Lower lobe of right lung (tissue), 2 donors: Measurements from ENCODE around the gene THBS4. TPM values are rescaled to one million over a fixed set of nuclear protein-coding genes. Genes with fewer than 3 reads are reported as not detected.

Source experiments
- ATAC-seq, 2 donors: fragments of 200-7000 bp; cut with Tn5 transposase; one replicate each; pipeline ENCODE4 v1.9.1; 2020 to 2022; ENCODE audit warnings: mild to moderate bottlenecking in 2 of 2, moderate library complexity in 2 of 2
- DNase-seq: peaks from one replicate; pipeline ENCODE4 v3.0.0-alpha.2; 2020
- H3K27ac ChIP-seq: fragments of 200-600 bp; one replicate; pipeline ENCODE4 v1.8.0; 2022
- H3K27me3 ChIP-seq: fragments of 200-600 bp; one replicate; pipeline ENCODE4 v1.8.0; 2022; ENCODE audit warnings: low read depth
- H3K36me3 ChIP-seq: fragments of 200-600 bp; one replicate; pipeline ENCODE4 v1.8.0; 2022; ENCODE audit warnings: mild to moderate bottlenecking
- H3K4me1 ChIP-seq: fragments of 200-600 bp; one replicate; pipeline ENCODE4 v1.8.0; 2022
- H3K4me3 ChIP-seq: fragments of 200-600 bp; one replicate; pipeline ENCODE4 v1.8.0; 2022; ENCODE audit warnings: mild to moderate bottlenecking
- H3K9me3 ChIP-seq: fragments of 200-600 bp; one replicate; pipeline ENCODE4 v1.8.0; 2022
- intact Hi-C: fragments of 100-400 bp; cut with DNase I; formaldehyde crosslinking; loops from one replicate; pipeline ENCODE4 v1.11.0; 2022
- total RNA-seq: library from RNA; stranded (reverse); fragmentation: NEBNext Ultra II Directional; extraction: Animal tissue kit (Norgen Biotek cat#: 25700); gene quantifications from one replicate; pipeline ENCODE4 v1.2.1, GENCODE V29; 2021
- TF ChIP-seq, protein P1 (sequence below): fragments of 200-600 bp; IDR thresholded peaks from one replicate; pipeline ENCODE4 v1.8.0; 2022; ENCODE audit warnings: antibody characterized with exemption, mild to moderate bottlenecking
- donor health status: DM: no; HTN: yes; CAD: no; lungs with severe emphysema.

The THBS4 gene
- total RNA-seq, 1 donor from 2014 or later, result 2.9 TPM

DNA sequence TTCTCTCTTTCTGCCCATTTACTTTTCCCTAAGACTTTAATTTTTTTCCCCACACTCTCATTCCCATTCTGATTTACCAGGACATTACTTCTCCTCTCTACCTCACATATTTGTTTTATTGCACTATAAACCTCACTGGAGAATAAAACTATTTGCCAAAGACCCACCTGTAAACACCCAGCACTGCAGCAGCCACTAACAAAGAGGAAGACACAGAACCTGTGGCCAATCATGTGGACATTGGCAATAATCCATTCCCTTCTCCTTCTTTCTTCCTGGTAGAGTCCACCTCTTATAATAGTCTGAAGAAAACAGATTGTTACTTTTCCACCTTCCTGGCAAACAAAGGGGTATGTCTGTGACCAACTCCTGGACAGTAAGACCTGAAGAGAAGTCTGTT is 8.3 kb upstream of the THBS4 start:
- H3K36me3 ChIP-seq, result no peaks in the 10 kb centered on the region

DNA sequence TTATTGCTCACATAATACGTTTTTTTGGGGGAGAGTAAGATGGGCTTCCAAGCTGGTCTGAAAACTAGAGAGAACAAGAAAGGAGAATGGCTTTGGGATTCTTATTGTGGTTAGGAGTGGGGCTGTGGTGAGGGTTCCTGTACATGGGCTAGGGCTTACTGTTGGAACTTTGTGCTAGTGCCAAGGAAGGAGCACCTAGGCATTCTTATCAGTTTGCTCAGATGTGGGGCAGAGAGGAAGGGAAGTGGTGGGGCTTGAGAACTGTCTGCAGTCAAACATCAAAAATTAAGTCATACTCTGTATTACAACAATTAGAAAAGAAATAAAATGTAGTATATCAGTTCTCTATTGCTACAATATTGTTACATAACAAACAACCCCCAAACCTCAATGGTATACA is 4.0 kb upstream of the THBS4 start:
- intact Hi-C loops, result no loop called here
- Histone ChIP-seq H3K9me3 (no peaks in the 10 kb centered on the region), H3K4me1 (no peaks in the 10 kb centered on the region), H3K4me3 (no peak overlapping the region), H3K27me3 (peaks cover 30% of the 10 kb centered on the region), H3K27ac (no peak overlapping the region), H3K36me3 (no peaks in the 10 kb centered on the region)
- ATAC-seq (no peak), DNase-seq (no peak)
- TF ChIP-seq, protein P1, sequence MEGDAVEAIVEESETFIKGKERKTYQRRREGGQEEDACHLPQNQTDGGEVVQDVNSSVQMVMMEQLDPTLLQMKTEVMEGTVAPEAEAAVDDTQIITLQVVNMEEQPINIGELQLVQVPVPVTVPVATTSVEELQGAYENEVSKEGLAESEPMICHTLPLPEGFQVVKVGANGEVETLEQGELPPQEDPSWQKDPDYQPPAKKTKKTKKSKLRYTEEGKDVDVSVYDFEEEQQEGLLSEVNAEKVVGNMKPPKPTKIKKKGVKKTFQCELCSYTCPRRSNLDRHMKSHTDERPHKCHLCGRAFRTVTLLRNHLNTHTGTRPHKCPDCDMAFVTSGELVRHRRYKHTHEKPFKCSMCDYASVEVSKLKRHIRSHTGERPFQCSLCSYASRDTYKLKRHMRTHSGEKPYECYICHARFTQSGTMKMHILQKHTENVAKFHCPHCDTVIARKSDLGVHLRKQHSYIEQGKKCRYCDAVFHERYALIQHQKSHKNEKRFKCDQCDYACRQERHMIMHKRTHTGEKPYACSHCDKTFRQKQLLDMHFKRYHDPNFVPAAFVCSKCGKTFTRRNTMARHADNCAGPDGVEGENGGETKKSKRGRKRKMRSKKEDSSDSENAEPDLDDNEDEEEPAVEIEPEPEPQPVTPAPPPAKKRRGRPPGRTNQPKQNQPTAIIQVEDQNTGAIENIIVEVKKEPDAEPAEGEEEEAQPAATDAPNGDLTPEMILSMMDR, result no peak

More for the DNA sequence above, 8.3 kb upstream of the THBS4 start:
- TF ChIP-seq, protein P1, result no peak
- DNase-seq (no peak), ATAC-seq (no peak)
- intact Hi-C loops, result no loop called here
- no peaks in the 10 kb centered on the region for H3K4me1 ChIP-seq
- H3K27me3 ChIP-seq, result no peaks in the 10 kb centered on the region
- no peaks in the 10 kb centered on the region for H3K9me3 ChIP-seq
- H3K4me3 ChIP-seq, result no peak overlapping the region
- no peak overlapping the region for H3K27ac ChIP-seq

DNA sequence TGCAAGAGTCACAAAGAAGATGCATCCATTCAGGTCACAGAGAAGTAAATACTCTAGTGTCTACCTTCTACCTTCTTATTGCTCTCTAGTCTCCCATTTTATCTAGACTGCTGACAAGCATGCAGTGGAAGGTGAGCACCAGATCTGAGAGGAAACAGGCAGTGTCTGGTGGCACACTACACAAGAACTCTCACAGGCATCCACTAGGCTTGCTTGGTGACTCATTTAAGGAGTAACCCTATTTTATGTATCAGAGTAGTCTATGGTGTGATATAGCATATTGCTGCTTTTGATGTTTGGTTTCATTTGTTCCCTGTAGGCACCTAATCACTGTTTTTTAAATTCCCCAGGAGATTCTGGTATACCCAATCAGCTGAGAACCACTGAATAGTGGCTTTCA is 1.6 kb upstream of the THBS4 start:
- intact Hi-C loops, result no loop called here
- no peak overlapping the region for H3K27ac ChIP-seq
- TF ChIP-seq, protein P1, result no peak
- no peaks in the 10 kb centered on the region for H3K36me3 ChIP-seq
- DNase-seq (no peak), ATAC-seq (no peak)
- no peak overlapping the region for H3K4me3 ChIP-seq
- H3K27me3 ChIP-seq, result peaks cover 39% of the 10 kb centered on the region
- no peaks in the 10 kb centered on the region for H3K4me1 ChIP-seq
- H3K9me3 ChIP-seq, result no peaks in the 10 kb centered on the region

DNA sequence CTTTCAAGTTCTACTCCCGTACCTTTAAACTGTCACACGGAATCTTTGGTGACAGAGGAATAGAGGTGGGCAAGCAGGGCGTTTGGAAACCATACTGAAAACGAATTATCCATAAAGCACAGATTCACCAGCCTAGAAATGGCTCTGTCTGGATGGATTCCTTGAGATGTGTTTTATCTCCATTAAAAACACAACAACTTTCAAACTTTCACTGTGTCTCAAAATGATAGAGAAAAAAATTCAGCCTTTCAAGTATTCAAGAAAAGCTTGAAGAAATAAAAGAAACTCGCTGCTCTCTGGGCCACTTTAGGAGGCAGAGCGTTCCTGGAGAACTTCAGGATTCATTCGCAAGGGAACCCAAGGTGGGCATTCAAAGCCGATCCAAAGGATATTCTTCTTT is 589 bp upstream of the THBS4 start:
- H3K27me3 ChIP-seq, result peaks cover 39% of the 10 kb centered on the region
- intact Hi-C loops, result no loop called here
- H3K9me3 ChIP-seq, result no peaks in the 10 kb centered on the region
- no peak overlapping the region for H3K27ac ChIP-seq
- TF ChIP-seq, protein P1, result no peak
- ATAC-seq, result no peak
- no peaks in the 10 kb centered on the region for H3K4me1 ChIP-seq
- H3K36me3 ChIP-seq, result no peaks in the 10 kb centered on the region
- DNase-seq, result no peak
- no peak overlapping the region for H3K4me3 ChIP-seq

DNA sequence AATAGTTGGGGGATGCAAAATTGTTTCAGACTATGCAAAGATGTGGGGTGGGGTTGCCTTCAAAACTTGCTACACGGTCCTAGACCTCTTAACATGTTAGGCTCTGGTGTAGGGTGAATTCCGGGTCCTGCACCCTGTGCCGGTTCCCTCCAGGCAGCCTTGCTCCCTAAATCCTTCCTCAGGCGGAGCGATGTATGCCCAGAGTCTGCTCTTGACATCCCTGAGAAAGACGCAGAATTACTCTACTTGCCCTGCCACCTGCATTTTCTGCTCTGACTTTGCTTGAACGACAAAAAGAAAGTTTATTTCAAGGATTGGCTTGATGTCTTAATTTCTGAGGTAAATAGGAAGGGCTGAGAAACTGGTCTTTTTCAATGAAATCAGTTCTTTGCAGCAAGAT is 691 bp downstream of the THBS4 start:
- Histone ChIP-seq H3K4me3 (no peak overlapping the region), H3K36me3 (no peaks in the 10 kb centered on the region), H3K27ac (no peak overlapping the region), H3K4me1 (no peaks in the 10 kb centered on the region), H3K9me3 (no peaks in the 10 kb centered on the region), H3K27me3 (peaks cover 41% of the 10 kb centered on the region)
- peak in 1 of 2 donors; percentile 13 for ATAC-seq
- intact Hi-C loops, result no loop called here
- DNase-seq, result no peak
- TF ChIP-seq, protein P1, result no peak

DNA sequence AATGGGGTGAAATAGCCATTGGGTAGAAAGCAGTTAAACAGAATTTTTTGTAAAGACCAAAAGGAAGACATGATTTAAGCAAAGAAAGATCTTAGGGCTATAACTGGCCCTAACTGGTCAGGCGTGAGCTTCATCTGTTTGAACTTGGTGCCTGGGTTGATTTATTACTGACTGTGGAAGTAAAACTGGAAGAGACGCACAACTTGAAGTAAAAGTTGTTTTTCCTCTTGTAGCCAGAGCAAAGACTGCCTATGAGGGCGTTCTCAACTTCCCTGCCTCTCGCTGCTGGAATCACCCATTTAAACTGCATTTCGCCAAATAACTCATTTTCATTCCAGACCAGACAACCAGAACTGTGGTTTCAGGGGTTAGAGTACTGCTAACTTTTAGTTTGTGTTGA is 1.5 kb downstream of the THBS4 start:
- Histone ChIP-seq H3K27ac (no peak overlapping the region), H3K4me1 (no peaks in the 10 kb centered on the region), H3K27me3 (peaks cover 41% of the 10 kb centered on the region), H3K36me3 (no peaks in the 10 kb centered on the region), H3K9me3 (no peaks in the 10 kb centered on the region), H3K4me3 (no peak overlapping the region)
- no peak for ATAC-seq
- TF ChIP-seq, protein P1, result no peak
- intact Hi-C loops, result no loop called here
- DNase-seq, result no peak
